H1 (cell line): Measurements from ENCODE around the gene CACNA1D. TPM values are rescaled to one million over a fixed set of nuclear protein-coding genes. Genes with fewer than 3 reads are reported as not detected.

Experiments
- CTCF ChIA-PET: fragments of 300-600 bp; sonication (Branson Sonifier 250); formaldehyde crosslinking; loops from one replicate; lab custom pipeline; 2021; ENCODE audit not compliant: partially characterized antibody; lab: Charles Lee
- POLR2A ChIA-PET: fragments of 300-600 bp; sonication (Branson Sonifier 250); formaldehyde crosslinking; loops from one replicate; lab custom pipeline; 2021; ENCODE audit warnings: inconsistent platforms; ENCODE audit not compliant: partially characterized antibody; lab: Charles Lee
- DNase-seq, 2 experiments: peaks; one replicate each; pipeline versions ENCODE4 v3.0.0 to v3.0.0-alpha.2; 2010 to 2022; ENCODE audit warnings: low spot score in 2 of 2, low read depth in 1 of 2, mixed read lengths in 1 of 2
- FAIRE-seq: peaks from 2 replicates; lab custom pipeline; 2011; peaks lifted over from hg19 to GRCh38; lab: Jason Lieb, UNC
- H2AFZ ChIP-seq: 2 replicates; pipeline ENCODE4 v1.8.1; 2012; ENCODE audit warnings: low read length, inconsistent platforms
- H2AK5ac ChIP-seq: 2 replicates; pipeline ENCODE4 v1.6.1; 2013; ENCODE audit warnings: low read depth, low read length
- H2BK120ac ChIP-seq: replicated peaks from 2 replicates; pipeline ENCODE3; 2013; ENCODE audit warnings: low read depth, low read length, inconsistent platforms
- H2BK12ac ChIP-seq: 2 replicates; pipeline ENCODE4 v1.6.1; 2013; ENCODE audit warnings: low read depth, low read length
- H2BK15ac ChIP-seq: 2 replicates; pipeline ENCODE4 v1.6.1; 2013; ENCODE audit warnings: low read length
- H2BK20ac ChIP-seq: 2 replicates; pipeline ENCODE4 v1.6.1; 2013; ENCODE audit warnings: low read length
- H2BK5ac ChIP-seq: 2 replicates; pipeline ENCODE4 v1.6.1; 2013; ENCODE audit warnings: low read depth, low read length
- H3K14ac ChIP-seq: 2 replicates; pipeline ENCODE4 v1.6.1; 2013; ENCODE audit warnings: inconsistent platforms; ENCODE audit not compliant: insufficient read length
- H3K18ac ChIP-seq: 2 replicates; pipeline ENCODE4 v1.6.1; 2013; ENCODE audit warnings: low read length; ENCODE audit errors: extremely low read depth
- H3K23ac ChIP-seq: 2 replicates; pipeline ENCODE4 v1.6.1; 2013; ENCODE audit warnings: inconsistent platforms; ENCODE audit not compliant: insufficient read length
- H3K23me2 ChIP-seq: 2 replicates; pipeline ENCODE4 v1.6.1; 2013; ENCODE audit warnings: low read depth, low read length
- H3K27ac ChIP-seq: 2 replicates; pipeline ENCODE4 v1.6.1; 2011; ENCODE audit warnings: low read depth, low read length, inconsistent platforms
- H3K27me3 ChIP-seq, 4 experiments: replicated peaks in 1 of 4; 1 replicate in 1 of 4; 2 replicates in 3 of 4; pipeline versions ENCODE4 v1.6.1 to v1.8.1; 2011 to 2013; ENCODE audit warnings: low read length in 3 of 4, mild to moderate bottlenecking in 3 of 4, inconsistent platforms in 2 of 4, mixed read lengths in 2 of 4, moderate library complexity in 1 of 4; ENCODE audit not compliant: control insufficient read depth in 3 of 4, insufficient read depth in 3 of 4; ENCODE audit errors: extremely low read depth in 1 of 4
- H3K36me3 ChIP-seq, 4 experiments: 2 replicates each; pipeline versions ENCODE4 v1.6.1 to v1.8.1; 2011 to 2013; ENCODE audit warnings: mild to moderate bottlenecking in 4 of 4, low read length in 3 of 4, moderate library complexity in 2 of 4, control low read depth in 1 of 4, inconsistent platforms in 1 of 4; ENCODE audit not compliant: insufficient read depth in 4 of 4, control insufficient read depth in 2 of 4
- H3K4ac ChIP-seq: replicated peaks from 2 replicates; pipeline ENCODE3; 2013; ENCODE audit warnings: low read length, low read depth, mixed read lengths, inconsistent platforms; ENCODE audit not compliant: insufficient read length
- H3K4me1 ChIP-seq, 4 experiments: replicated peaks in 1 of 4; 1 replicate in 1 of 4; 2 replicates in 3 of 4; pipeline versions ENCODE4 v1.6.1 to v1.8.1; 2011 to 2013; ENCODE audit warnings: low read length in 3 of 4, inconsistent platforms in 2 of 4, mixed read lengths in 1 of 4; ENCODE audit not compliant: insufficient read depth in 4 of 4, control insufficient read depth in 3 of 4
- H3K4me2 ChIP-seq, 2 experiments: 2 replicates each; pipeline versions ENCODE4 v1.6.1 to v1.8.1; 2011 to 2013; ENCODE audit warnings: low read depth in 2 of 2, low read length in 2 of 2, control low read depth in 1 of 2, inconsistent platforms in 1 of 2, mild to moderate bottlenecking in 1 of 2; ENCODE audit not compliant: insufficient read depth in 1 of 2
- H3K4me3 ChIP-seq, 4 experiments: fragments of 200-600, 300-600 bp in 1 of 4; sonication (generic), shearing (Covaris generic), sonication (Bioruptor Twin) in 1 of 4; 2 replicates each; pipeline versions ENCODE4 v1.5.1 to v1.8.1; 2011 to 2016; ENCODE audit warnings: low read length in 4 of 4, low read depth in 3 of 4, control low read depth in 2 of 4, inconsistent platforms in 2 of 4, mild to moderate bottlenecking in 2 of 4, mixed read lengths in 1 of 4, moderate library complexity in 1 of 4; ENCODE audit not compliant: insufficient read depth in 2 of 4; ENCODE audit errors: extremely low read depth in 1 of 4
- H3K56ac ChIP-seq: replicated peaks from 2 replicates; pipeline ENCODE3; 2013; ENCODE audit warnings: low read depth, mild to moderate bottlenecking, mixed read lengths, low read length, inconsistent platforms; ENCODE audit not compliant: insufficient read length
- H3K79me1 ChIP-seq: 2 replicates; pipeline ENCODE4 v1.6.1; 2013; ENCODE audit warnings: low read depth, low read length, control low read depth
- H3K79me2 ChIP-seq, 2 experiments: 2 replicates each; pipeline versions ENCODE4 v1.6.1 to v1.8.1; 2012 to 2013; ENCODE audit warnings: low read length in 2 of 2, mild to moderate bottlenecking in 2 of 2, inconsistent platforms in 1 of 2; ENCODE audit not compliant: insufficient read depth in 2 of 2, control insufficient read depth in 1 of 2
- H3K9ac ChIP-seq, 4 experiments: replicated peaks in 1 of 4; 1 replicate in 1 of 4; 2 replicates in 3 of 4; pipeline versions ENCODE4 v1.6.1 to v1.8.1; 2011 to 2013; ENCODE audit warnings: low read depth in 3 of 4, low read length in 3 of 4, control low read depth in 2 of 4, mild to moderate bottlenecking in 2 of 4, moderate library complexity in 2 of 4, inconsistent platforms in 1 of 4; ENCODE audit errors: extremely low read depth in 1 of 4
- H3K9me3 ChIP-seq, 2 experiments: 2 replicates each; pipeline versions ENCODE4 v1.6.1 to v1.8.1; 2012 to 2013; ENCODE audit warnings: mild to moderate bottlenecking in 2 of 2, moderate library complexity in 2 of 2, control low read depth in 1 of 2, inconsistent platforms in 1 of 2, low read depth in 1 of 2, low read length in 1 of 2, mixed read lengths in 1 of 2; ENCODE audit not compliant: insufficient read depth in 2 of 2
- H4K20me1 ChIP-seq, 2 experiments: replicated peaks in 1 of 2; 2 replicates each; pipeline versions ENCODE3 to v1.8.1; 2011 to 2013; ENCODE audit warnings: inconsistent platforms in 2 of 2, low read length in 2 of 2, mild to moderate bottlenecking in 1 of 2; ENCODE audit not compliant: insufficient read depth in 2 of 2, control insufficient read depth in 1 of 2
- H4K5ac ChIP-seq: 2 replicates; pipeline ENCODE4 v1.6.1; 2013; ENCODE audit warnings: low read length, low read depth, mixed read lengths, inconsistent platforms; ENCODE audit not compliant: insufficient read length
- H4K8ac ChIP-seq: 2 replicates; pipeline ENCODE4 v1.8.0; 2013; ENCODE audit warnings: mild to moderate bottlenecking, moderate library complexity, low read length, inconsistent platforms; ENCODE audit not compliant: insufficient read depth; ENCODE audit errors: extremely low read depth
- H4K91ac ChIP-seq: replicated peaks from 2 replicates; pipeline ENCODE3; 2013; ENCODE audit warnings: low read length, mixed read lengths, inconsistent platforms; ENCODE audit not compliant: insufficient read length
- CEBPB ChIP-seq: IDR thresholded peaks from 2 replicates; pipeline ENCODE4 v1.6.1; 2012; ENCODE audit warnings: low read depth, low read length
- CTCF ChIP-seq, 3 experiments: IDR thresholded peaks; 1 replicate in 2 of 3; 2 replicates in 1 of 3; pipeline versions ENCODE4 v1.5.1 to v1.6.1; 2011; ENCODE audit warnings: low read length in 3 of 3, mild to moderate bottlenecking in 3 of 3, inconsistent platforms in 2 of 3, low read depth in 1 of 3, moderate library complexity in 1 of 3; ENCODE audit not compliant: insufficient read depth in 1 of 3; ENCODE audit errors: control extremely low read depth in 1 of 3
- EGR1 ChIP-seq: IDR thresholded peaks from 2 replicates; pipeline ENCODE4 v1.6.1; 2011; ENCODE audit warnings: low read depth, low read length, borderline replicate concordance
- KDM1A ChIP-seq: fragments of 200-600, 300-600 bp; sonication (generic); IDR thresholded peaks from 2 replicates; pipeline ENCODE4 v1.7.1; 2016; ENCODE audit warnings: mild to moderate bottlenecking, low read length, borderline replicate concordance
- KDM5A ChIP-seq: fragments of 200-600 bp; IDR thresholded peaks from 2 replicates; pipeline ENCODE4 v1.7.1; 2012; ENCODE audit warnings: mild to moderate bottlenecking, low read length, inconsistent platforms, mixed read lengths
- MAFK ChIP-seq: IDR thresholded peaks from 2 replicates; pipeline ENCODE4 v1.6.1; 2012; ENCODE audit warnings: low read depth, mild to moderate bottlenecking, improper control_type of control experiment, low read length
- POLR2A ChIP-seq, 2 experiments: IDR thresholded peaks; 1 replicate in 1 of 2; 2 replicates in 1 of 2; pipeline ENCODE4 v1.6.1; 2011; ENCODE audit warnings: low read depth in 2 of 2, low read length in 2 of 2, mild to moderate bottlenecking in 2 of 2; ENCODE audit errors: control extremely low read depth in 1 of 2
- RNF2 ChIP-seq: fragments of 200-900, 300-1000 bp; sonication (generic); IDR thresholded peaks from 2 replicates; pipeline ENCODE4 v1.7.1; 2016; ENCODE audit warnings: borderline replicate concordance, low read depth, mild to moderate bottlenecking, antibody characterized with exemption, low read length; ENCODE audit not compliant: poor library complexity, severe bottlenecking; ENCODE audit errors: missing control alignments
- SRF ChIP-seq: IDR thresholded peaks from 2 replicates; pipeline ENCODE4 v1.6.1; 2011; ENCODE audit warnings: mild to moderate bottlenecking, low read depth, low read length, moderate library complexity
- USF2 ChIP-seq: IDR thresholded peaks from 2 replicates; pipeline ENCODE4 v1.6.1; 2011; ENCODE audit warnings: low read length, improper control_type of control experiment
- WGBS, 2 experiments: shearing (Covaris generic) in 1 of 2; methylation state at CpG; one replicate each; pipeline versions ENCODE4 v1.1.6 to v1.1.7; 2013 to 2015; ENCODE audit warnings: low lambda C conversion rate in 2 of 2, mixed read lengths in 2 of 2, inconsistent platforms in 1 of 2, low coverage in 1 of 2, missing lambda C conversion rate in 1 of 2; ENCODE audit not compliant: insufficient replicate concordance in 2 of 2, insufficient coverage in 1 of 2, insufficient read length in 1 of 2; ENCODE audit errors: extremely low coverage in 1 of 2, missing lambda C conversion rate in 1 of 2; 5-methylcytosine and 5-hydroxymethylcytosine counted together
- polyA plus RNA-seq, 7 experiments: library from polyadenylated mRNA; depleted of rRNA in 3 of 7; stranded (reverse) in 5 of 7; unstranded in 2 of 7; fragments of >200 nt in 5 of 7; fragments of 200-250 nt in 2 of 7; gene quantifications; 1 replicate in 5 of 7; 2 replicates in 1 of 7; 4 replicates in 1 of 7; pipeline versions ENCODE4 v1.2.1 to v1.2.3, GENCODE V29; 2011 to 2013; ENCODE audit warnings: missing spikeins in 2 of 7, mixed read lengths in 2 of 7
- total RNA-seq: library from RNA; stranded (reverse); fragmentation: NEBNext Ultra II Directional; extraction: Animal tissue kit (Norgen Biotek cat#: 25700); gene quantifications from 2 replicates; pipeline ENCODE4 v1.2.1, GENCODE V29; 2021

The CACNA1D gene
- total and polyA plus RNA-seq, 2 of the 8 experiments (the other 6 are each of a cell fraction or from before 2014, with no cell fraction given): 2.0 to 2.9 TPM

GRCh38 chr3:53829605-53830004 lies 335.2 kb downstream of the CACNA1D start:
- no peak overlapping the region for H3K4me3 ChIP-seq
- H2BK20ac ChIP-seq: no peak overlapping the region
- no peaks in the 10 kb centered on the region for H3K4me1 ChIP-seq
- no peak overlapping the region for H2BK12ac ChIP-seq
- H3K56ac ChIP-seq: no peak overlapping the region
- H2BK120ac ChIP-seq: no peak overlapping the region
- no peak overlapping the region for H2AK5ac ChIP-seq
- 66% methylated on average over 2 of the region's 2 CpGs; no CpG with 5 or more reads in 1 of the 2 experiments for WGBS, 2 experiments
- no peaks in the 10 kb centered on the region for H3K27me3 ChIP-seq
- H4K5ac ChIP-seq: no peak overlapping the region
- CTCF ChIA-PET: interaction anchor here (0.6 to 1.4 kb wide), 2 partner anchors 26 to 232 kb away, joined by 3 read pairs; no protein-coding TSS in a partner anchor
- H3K79me2 ChIP-seq: no peaks in the 10 kb centered on the region
- H4K20me1 ChIP-seq: no peaks in the 10 kb centered on the region
- no peak overlapping the region for H3K27ac ChIP-seq
- no peak overlapping the region for H4K8ac ChIP-seq
- H3K79me1 ChIP-seq: no peaks in the 10 kb centered on the region
- H3K4ac ChIP-seq: no peak overlapping the region
- no peaks in the 10 kb centered on the region; the same call in 1 of the 2 replicates for H3K23me2 ChIP-seq
- no peaks in the 10 kb centered on the region; a peak in 1 of 8 replicates for H3K36me3 ChIP-seq
- no peak overlapping the region for H3K14ac ChIP-seq
- POLR2A ChIA-PET: interaction anchor here (1.5 kb wide), 1 partner anchor 125 kb away, joined by 3 read pairs; no protein-coding TSS in a partner anchor
- no peak overlapping the region for H2BK5ac ChIP-seq
- no peak overlapping the region for H3K9ac ChIP-seq
- no peak for DNase-seq
- no peak overlapping the region for H4K91ac ChIP-seq
- no peak overlapping the region for H3K18ac ChIP-seq
- no peak overlapping the region for H2AFZ ChIP-seq
- H3K23ac ChIP-seq: no peak overlapping the region
- H2BK15ac ChIP-seq: no peak overlapping the region
- no peaks in the 10 kb centered on the region for H3K9me3 ChIP-seq
- no peak overlapping the region; a peak in 1 of 4 replicates for H3K4me2 ChIP-seq
- FAIRE-seq: no peak
- no peak for TF ChIP-seq MAFK
- no peak for TF ChIP-seq USF2
- TF ChIP-seq KDM5A: no peak
- TF ChIP-seq SRF: no peak
- TF ChIP-seq EGR1: no peak
- TF ChIP-seq RNF2: no peak
- TF ChIP-seq CEBPB: no peak
- TF ChIP-seq POLR2A (IDR thresholded peaks at IDR 0.05; ENCODE audit: control extremely low read depth in 1 of 2, low read depth in 2 of 2, low read length in 2 of 2): no peak
- TF ChIP-seq KDM1A: no peak
- TF ChIP-seq CTCF (IDR thresholded peaks at IDR 0.05; ENCODE audit: control extremely low read depth in 1 of 3, insufficient read depth in 1 of 3, low read depth in 1 of 3, low read length in 3 of 3): no peak
